H9 (cell line): ENCODE data around the gene TCERG1L. TPM values are rescaled to one million over a fixed set of nuclear protein-coding genes. Genes with fewer than 3 reads are reported as not detected.

Source experiments
- DNase-seq: peaks from one replicate; pipeline ENCODE4 v3.0.0-alpha.2; 2017
- H2AFZ ChIP-seq: one replicate; pipeline ENCODE4 v1.6.1; 2013; ENCODE audit warnings: mild to moderate bottlenecking, low read length, control low read depth, moderate library complexity
- H2AK5ac ChIP-seq: 2 replicates; pipeline ENCODE4 v1.6.1; 2013; ENCODE audit warnings: low read length, control low read depth, mixed read lengths; ENCODE audit not compliant: insufficient read length
- H2BK120ac ChIP-seq: one replicate; pipeline ENCODE4 v1.6.1; 2013; ENCODE audit warnings: low read depth, mild to moderate bottlenecking, low read length, control low read depth, inconsistent platforms; ENCODE audit not compliant: poor library complexity, severe bottlenecking
- H2BK12ac ChIP-seq: 2 replicates; pipeline ENCODE4 v1.6.1; 2013; ENCODE audit warnings: low read length, control low read depth, mixed read lengths, low read depth; ENCODE audit not compliant: insufficient read length
- H2BK15ac ChIP-seq: 2 replicates; pipeline ENCODE4 v1.6.1; 2013; ENCODE audit warnings: low read depth, low read length, control low read depth
- H2BK20ac ChIP-seq: one replicate; pipeline ENCODE4 v1.6.1; 2013; ENCODE audit warnings: low read depth, mild to moderate bottlenecking, low read length, control low read depth, inconsistent platforms; ENCODE audit not compliant: poor library complexity, severe bottlenecking
- H2BK5ac ChIP-seq: 2 replicates; pipeline ENCODE4 v1.6.1; 2013; ENCODE audit warnings: low read length, control low read depth, mixed read lengths; ENCODE audit not compliant: insufficient read length
- H3K14ac ChIP-seq: 2 replicates; pipeline ENCODE4 v1.6.1; 2013; ENCODE audit warnings: low read length, control low read depth; ENCODE audit not compliant: insufficient read depth
- H3K18ac ChIP-seq: 2 replicates; pipeline ENCODE4 v1.6.1; 2013; ENCODE audit warnings: low read depth, mild to moderate bottlenecking, mixed read lengths, low read length, control low read depth; ENCODE audit not compliant: insufficient read length
- H3K23ac ChIP-seq: 2 replicates; pipeline ENCODE4 v1.6.1; 2013; ENCODE audit warnings: low read length, control low read depth, mixed read lengths, low read depth; ENCODE audit not compliant: insufficient read length
- H3K23me2 ChIP-seq: 2 replicates; pipeline ENCODE4 v1.6.1; 2013; ENCODE audit warnings: low read depth, mild to moderate bottlenecking, mixed read lengths, low read length, control low read depth; ENCODE audit not compliant: insufficient read length, poor library complexity, severe bottlenecking
- H3K27ac ChIP-seq: 2 replicates; pipeline ENCODE4 v1.5.1; 2013; ENCODE audit warnings: low read length, control low read depth, mixed read lengths, low read depth; ENCODE audit not compliant: insufficient read length
- H3K27me3 ChIP-seq: 2 replicates; pipeline ENCODE4 v1.6.1; 2013; ENCODE audit warnings: low read length, control low read depth, inconsistent platforms; ENCODE audit not compliant: insufficient read depth
- H3K4ac ChIP-seq: 2 replicates; pipeline ENCODE4 v1.6.1; 2013; ENCODE audit warnings: low read depth, mild to moderate bottlenecking, control low read depth, inconsistent platforms, low read length, moderate library complexity
- H3K4me1 ChIP-seq: 2 replicates; pipeline ENCODE4 v1.6.1; 2013; ENCODE audit warnings: low read length, control low read depth, inconsistent platforms; ENCODE audit not compliant: insufficient read depth
- H3K4me2 ChIP-seq: 2 replicates; pipeline ENCODE4 v1.6.1; 2013; ENCODE audit warnings: low read length, control low read depth, mixed read lengths; ENCODE audit not compliant: insufficient read length, insufficient read depth
- H3K56ac ChIP-seq: 2 replicates; pipeline ENCODE4 v1.6.1; 2013; ENCODE audit warnings: low read depth, mild to moderate bottlenecking, mixed read lengths, low read length, control low read depth; ENCODE audit not compliant: insufficient read length
- H3K79me1 ChIP-seq: 2 replicates; pipeline ENCODE4 v1.6.1; 2013; ENCODE audit warnings: low read depth, mild to moderate bottlenecking, moderate library complexity, low read length, control low read depth, inconsistent platforms; ENCODE audit not compliant: insufficient read depth, poor library complexity, severe bottlenecking
- H3K79me2 ChIP-seq: 2 replicates; pipeline ENCODE4 v1.6.1; 2013; ENCODE audit warnings: low read length, control low read depth, inconsistent platforms; ENCODE audit not compliant: insufficient read depth
- H3K9ac ChIP-seq: 2 replicates; pipeline ENCODE4 v1.6.1; 2013; ENCODE audit warnings: low read length, control low read depth, mixed read lengths; ENCODE audit not compliant: insufficient read length; ENCODE audit errors: extremely low read depth
- H3K9me3 ChIP-seq: one replicate; pipeline ENCODE4 v1.6.1; 2013; ENCODE audit warnings: low read depth, low read length, inconsistent platforms; ENCODE audit not compliant: control insufficient read depth
- H3T11ph ChIP-seq: one replicate; pipeline ENCODE4 v1.6.1; 2013; ENCODE audit warnings: mild to moderate bottlenecking, low read length, control low read depth, inconsistent platforms
- H4K20me1 ChIP-seq: one replicate; pipeline ENCODE4 v1.6.1; 2013; ENCODE audit not compliant: control insufficient read depth, insufficient read length, insufficient read depth
- H4K5ac ChIP-seq: 2 replicates; pipeline ENCODE4 v1.6.1; 2013; ENCODE audit warnings: low read depth, mild to moderate bottlenecking, mixed read lengths, low read length, control low read depth; ENCODE audit not compliant: insufficient read length
- H4K8ac ChIP-seq: replicated peaks from 2 replicates; pipeline ENCODE4 v1.6.1; 2013; ENCODE audit warnings: low read length, control low read depth, mixed read lengths, low read depth; ENCODE audit not compliant: insufficient read length
- H4K91ac ChIP-seq: 2 replicates; pipeline ENCODE4 v1.6.1; 2013; ENCODE audit warnings: low read depth, mild to moderate bottlenecking, moderate library complexity, mixed read lengths, low read length, control low read depth; ENCODE audit not compliant: insufficient read length
- H3K27ac Mint-ChIP-seq, 3 experiments: 2 replicates in 2 of 3; 3 replicates in 1 of 3; pipeline ENCODE4 v1.8.0; 2020 to 2021; ENCODE audit warnings: mixed read lengths in 3 of 3, mild to moderate bottlenecking in 1 of 3, moderate library complexity in 1 of 3
- H3K27me3 Mint-ChIP-seq: 2 replicates; pipeline ENCODE4 v1.8.0; 2021; ENCODE audit warnings: low read depth, mild to moderate bottlenecking, moderate library complexity, mixed read lengths
- H3K36me3 Mint-ChIP-seq, 3 experiments: 2 replicates in 2 of 3; 3 replicates in 1 of 3; pipeline ENCODE4 v1.8.0; 2020 to 2021; ENCODE audit warnings: low read depth in 3 of 3, mixed read lengths in 3 of 3; ENCODE audit not compliant: insufficient read depth in 1 of 3
- H3K4me1 Mint-ChIP-seq, 2 experiments: 2 replicates each; pipeline ENCODE4 v1.8.0; 2020; ENCODE audit warnings: mixed read lengths in 2 of 2
- H3K4me3 Mint-ChIP-seq, 2 experiments: 2 replicates in 1 of 2; 3 replicates in 1 of 2; pipeline ENCODE4 v1.8.0; 2020 to 2021; ENCODE audit warnings: mild to moderate bottlenecking in 2 of 2, mixed read lengths in 2 of 2, moderate library complexity in 1 of 2
- H3K9me3 Mint-ChIP-seq, 2 experiments: 2 replicates in 1 of 2; 3 replicates in 1 of 2; pipeline ENCODE4 v1.8.0; 2020; ENCODE audit warnings: mild to moderate bottlenecking in 2 of 2, mixed read lengths in 2 of 2, moderate library complexity in 1 of 2
- CTCF ChIP-seq: fragments of 200-600 bp; sonication (generic); conservative IDR thresholded peaks from 3 replicates; pipeline ENCODE4 v1.8.0; 2021; ENCODE audit warnings: antibody characterized with exemption, mild to moderate bottlenecking
- WGBS: extraction: QIAGEN DNeasy Blood & Tissue Kit; methylation state at CpG from one replicate; pipeline ENCODE4 v1.1.7; 2013; ENCODE audit warnings: missing lambda C conversion rate, low lambda C conversion rate, mixed read lengths; ENCODE audit not compliant: insufficient read length; ENCODE audit errors: extremely low coverage; 5-methylcytosine and 5-hydroxymethylcytosine counted together
- total RNA-seq: library from RNA; stranded (reverse); gene quantifications from 2 replicates; pipeline ENCODE4 v1.2.1, GENCODE V29; 2021

TCERG1L gene
- total RNA-seq, 1 experiment from 2014 or later, result 3.3 TPM

DNA sequence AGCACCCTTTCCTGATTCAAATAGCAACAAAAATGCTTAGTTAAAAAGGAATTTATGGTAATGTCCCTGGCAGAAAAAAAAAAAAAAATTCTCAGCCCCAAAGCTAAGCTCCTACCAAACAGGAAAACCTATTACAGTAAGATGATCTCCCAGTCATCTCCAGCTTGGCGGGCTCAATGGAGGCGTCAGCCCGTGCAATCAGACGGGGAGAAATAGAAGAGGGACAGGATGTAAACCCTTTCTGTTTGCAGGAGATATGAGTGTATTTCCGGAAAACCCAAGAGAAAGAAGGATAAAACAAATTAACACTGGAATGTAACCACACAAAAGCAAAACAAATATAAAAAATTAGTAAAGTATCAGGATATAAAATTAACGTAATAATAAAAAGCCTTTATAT lies 242.8 kb downstream of the TCERG1L start:
- no peak overlapping the region for H3T11ph ChIP-seq
- H4K5ac ChIP-seq, result no peak overlapping the region
- no peak overlapping the region for H2BK20ac ChIP-seq
- peaks cover 52 to 56% of the 10 kb centered on the region in 2 experiments for H3K4me1 Mint-ChIP-seq
- no peaks in the 10 kb centered on the region for H3K27me3 ChIP-seq
- no peak overlapping the region for H3K23ac ChIP-seq
- TF ChIP-seq CTCF, result no peak
- no peaks in the 10 kb centered on the region for H3K79me1 ChIP-seq
- no peak overlapping the region for H2AK5ac ChIP-seq
- no peak overlapping the region for H3K56ac ChIP-seq
- H4K91ac ChIP-seq, result no peak overlapping the region
- no peak overlapping the region; a peak in 1 of 5 replicates for H3K4me3 Mint-ChIP-seq
- H3K27ac ChIP-seq, result no peak overlapping the region
- H3K14ac ChIP-seq, result no peak overlapping the region
- DNase-seq, result no peak
- H3K79me2 ChIP-seq, result no peaks in the 10 kb centered on the region
- H4K8ac ChIP-seq, result no peak overlapping the region
- no peak overlapping the region for H2BK5ac ChIP-seq
- no peak overlapping the region for H2BK120ac ChIP-seq
- H3K27ac Mint-ChIP-seq, result peak overlapping the region in 1 of 3 experiments; percentile 94; a peak in 3 of 7 replicates
- H3K4ac ChIP-seq, result no peak overlapping the region
- H3K4me2 ChIP-seq, result no peak overlapping the region
- H3K23me2 ChIP-seq, result no peaks in the 10 kb centered on the region
- no CpG with 5 or more reads among the region's 6 CpGs for WGBS
- no peaks in the 10 kb centered on the region for H3K27me3 Mint-ChIP-seq
- H4K20me1 ChIP-seq, result no peaks in the 10 kb centered on the region
- no peak overlapping the region for H2AFZ ChIP-seq
- no peak overlapping the region for H3K9ac ChIP-seq
- H3K36me3 Mint-ChIP-seq, result no peaks in the 10 kb centered on the region; a peak in 1 of 7 replicates
- no peak overlapping the region for H2BK12ac ChIP-seq
- peaks cover 7% of the 10 kb centered on the region for H3K4me1 ChIP-seq
- H3K9me3 Mint-ChIP-seq, result no peaks in the 10 kb centered on the region; a peak in 2 of 5 replicates
- H3K9me3 ChIP-seq, result no peaks in the 10 kb centered on the region
- H2BK15ac ChIP-seq, result no peak overlapping the region
- H3K18ac ChIP-seq, result no peak overlapping the region
